ENCODE results near the gene TGFB3.

TGFB3 gene

GRCh38 chr14:75979071-75979571 is 2.7 kb downstream of the TGFB3 start:
- Histone ChIP-seq H3K36me3 (ENCODE audit: control insufficient read depth in 2 of 2, insufficient read depth in 2 of 2, low read length in 2 of 2) (no peaks in the 10 kb centered on the region), H3K4me1 (ENCODE audit: control insufficient read depth in 2 of 2, insufficient read depth in 2 of 2, low read length in 2 of 2) (peaks cover 26% of the 10 kb centered on the region in 2 donors), H3K9me3 (ENCODE audit: control insufficient read depth in 2 of 2, low read length in 2 of 2) (no peaks in the 10 kb centered on the region), H3K27ac (ENCODE audit: low read depth in 2 of 2, low read length in 2 of 2) (no peak overlapping the region), H3K4me3 (ENCODE audit: low read length in 2 of 2) (no peak overlapping the region), H3K9ac (ENCODE audit: low read depth in 1 of 2, low read length in 2 of 2) (no peak overlapping the region), H3K27me3 (ENCODE audit: control insufficient read depth in 2 of 2, insufficient read depth in 2 of 2, low read length in 2 of 2) (no peaks in the 10 kb centered on the region)

GRCh38 chr14:75978249-75978731 is 3.5 kb downstream of the TGFB3 start:
- Histone ChIP-seq H3K27me3 (ENCODE audit: control insufficient read depth in 2 of 2, insufficient read depth in 2 of 2, low read length in 2 of 2) (no peaks in the 10 kb centered on the region), H3K27ac (ENCODE audit: low read depth in 2 of 2, low read length in 2 of 2) (peak overlapping the region in 1 of 2 donors; percentile 16), H3K9ac (ENCODE audit: low read depth in 1 of 2, low read length in 2 of 2) (no peak overlapping the region), H3K4me3 (ENCODE audit: low read length in 2 of 2) (no peak overlapping the region), H3K4me1 (ENCODE audit: control insufficient read depth in 2 of 2, insufficient read depth in 2 of 2, low read length in 2 of 2) (peaks cover 26% of the 10 kb centered on the region in 2 donors), H3K36me3 (ENCODE audit: control insufficient read depth in 2 of 2, insufficient read depth in 2 of 2, low read length in 2 of 2) (no peaks in the 10 kb centered on the region), H3K9me3 (ENCODE audit: control insufficient read depth in 2 of 2, low read length in 2 of 2) (no peaks in the 10 kb centered on the region)

- Histone ChIP-seq H3K27me3 (ENCODE audit: control insufficient read depth in 2 of 2, insufficient read depth in 2 of 2, low read length in 2 of 2) (no peaks in the 10 kb centered on the region), H3K9ac (ENCODE audit: low read depth in 1 of 2, low read length in 2 of 2) (no peak overlapping the region), H3K4me1 (ENCODE audit: control insufficient read depth in 2 of 2, insufficient read depth in 2 of 2, low read length in 2 of 2) (peaks cover 21 to 22% of the 10 kb centered on the region in 2 donors), H3K27ac (ENCODE audit: low read depth in 2 of 2, low read length in 2 of 2) (peak overlapping the region in 1 of 2 donors; percentile 16), H3K4me3 (ENCODE audit: low read length in 2 of 2) (no peak overlapping the region), H3K9me3 (ENCODE audit: control insufficient read depth in 2 of 2, low read length in 2 of 2) (no peaks in the 10 kb centered on the region), H3K36me3 (ENCODE audit: control insufficient read depth in 2 of 2, insufficient read depth in 2 of 2, low read length in 2 of 2) (no peaks in the 10 kb centered on the region)
These were observed 4.2 kb downstream of the TGFB3 start for GRCh38 chr14:75977582-75977943.

- Histone ChIP-seq H3K27ac (ENCODE audit: low read depth in 2 of 2, low read length in 2 of 2) (no peak overlapping the region), H3K4me3 (ENCODE audit: low read length in 2 of 2) (no peak overlapping the region), H3K9me3 (ENCODE audit: control insufficient read depth in 2 of 2, low read length in 2 of 2) (no peaks in the 10 kb centered on the region), H3K4me1 (ENCODE audit: control insufficient read depth in 2 of 2, insufficient read depth in 2 of 2, low read length in 2 of 2) (peaks cover 21 to 22% of the 10 kb centered on the region in 2 donors), H3K27me3 (ENCODE audit: control insufficient read depth in 2 of 2, insufficient read depth in 2 of 2, low read length in 2 of 2) (no peaks in the 10 kb centered on the region), H3K9ac (ENCODE audit: low read depth in 1 of 2, low read length in 2 of 2) (no peak overlapping the region), H3K36me3 (ENCODE audit: control insufficient read depth in 2 of 2, insufficient read depth in 2 of 2, low read length in 2 of 2) (no peaks in the 10 kb centered on the region)
These were observed 4.8 kb downstream of the TGFB3 start for GRCh38 chr14:75976826-75977581.

- Histone ChIP-seq H3K36me3 (ENCODE audit: control insufficient read depth in 2 of 2, insufficient read depth in 2 of 2, low read length in 2 of 2) (no peaks in the 10 kb centered on the region), H3K9ac (ENCODE audit: low read depth in 1 of 2, low read length in 2 of 2) (no peak overlapping the region), H3K27ac (ENCODE audit: low read depth in 2 of 2, low read length in 2 of 2) (no peak overlapping the region)
These were observed 8.9 kb downstream of the TGFB3 start for GRCh38 chr14:75972801-75973421.

GRCh38 chr14:75971509-75971908 is 10.3 kb downstream of the TGFB3 start:
- Histone ChIP-seq H3K36me3 (ENCODE audit: control insufficient read depth in 2 of 2, insufficient read depth in 2 of 2, low read length in 2 of 2) (no peaks in the 10 kb centered on the region), H3K9me3 (ENCODE audit: control insufficient read depth in 2 of 2, low read length in 2 of 2) (no peaks in the 10 kb centered on the region)

More at GRCh38 chr14:75972801-75973421, 8.9 kb downstream of the TGFB3 start:
- H3K9me3 ChIP-seq (ENCODE audit: control insufficient read depth in 2 of 2, low read length in 2 of 2): no peaks in the 10 kb centered on the region
- H3K4me1 ChIP-seq (ENCODE audit: control insufficient read depth in 2 of 2, insufficient read depth in 2 of 2, low read length in 2 of 2): peaks cover 3 to 14% of the 10 kb centered on the region in 2 donors
- no peaks in the 10 kb centered on the region for H3K27me3 ChIP-seq (ENCODE audit: control insufficient read depth in 2 of 2, insufficient read depth in 2 of 2, low read length in 2 of 2)
- H3K4me3 ChIP-seq (ENCODE audit: low read length in 2 of 2): no peak overlapping the region

GRCh38 chr14:75970989-75971388 is 10.8 kb downstream of the TGFB3 start:
- no peaks in the 10 kb centered on the region for H3K4me1 ChIP-seq (ENCODE audit: control insufficient read depth in 2 of 2, insufficient read depth in 2 of 2, low read length in 2 of 2)
- H3K36me3 ChIP-seq (ENCODE audit: control insufficient read depth in 2 of 2, insufficient read depth in 2 of 2, low read length in 2 of 2): no peaks in the 10 kb centered on the region
- no peaks in the 10 kb centered on the region for H3K9me3 ChIP-seq (ENCODE audit: control insufficient read depth in 2 of 2, low read length in 2 of 2)
- no peak overlapping the region for H3K9ac ChIP-seq (ENCODE audit: low read depth in 1 of 2, low read length in 2 of 2)
- H3K27me3 ChIP-seq (ENCODE audit: control insufficient read depth in 2 of 2, insufficient read depth in 2 of 2, low read length in 2 of 2): no peaks in the 10 kb centered on the region
- H3K27ac ChIP-seq (ENCODE audit: low read depth in 2 of 2, low read length in 2 of 2): no peak overlapping the region
- no peak overlapping the region for H3K4me3 ChIP-seq (ENCODE audit: low read length in 2 of 2)

More at GRCh38 chr14:75971509-75971908, 10.3 kb downstream of the TGFB3 start:
- Histone ChIP-seq H3K27ac (ENCODE audit: low read depth in 2 of 2, low read length in 2 of 2) (no peak overlapping the region), H3K9ac (ENCODE audit: low read depth in 1 of 2, low read length in 2 of 2) (no peak overlapping the region), H3K27me3 (ENCODE audit: control insufficient read depth in 2 of 2, insufficient read depth in 2 of 2, low read length in 2 of 2) (no peaks in the 10 kb centered on the region), H3K4me1 (ENCODE audit: control insufficient read depth in 2 of 2, insufficient read depth in 2 of 2, low read length in 2 of 2) (peaks cover 0 to 2% of the 10 kb centered on the region in 2 donors), H3K4me3 (ENCODE audit: low read length in 2 of 2) (no peak overlapping the region)

- Histone ChIP-seq H3K9ac (ENCODE audit: low read depth in 1 of 2, low read length in 2 of 2) (no peak overlapping the region), H3K9me3 (ENCODE audit: control insufficient read depth in 2 of 2, low read length in 2 of 2) (no peaks in the 10 kb centered on the region), H3K36me3 (ENCODE audit: control insufficient read depth in 2 of 2, insufficient read depth in 2 of 2, low read length in 2 of 2) (no peaks in the 10 kb centered on the region), H3K4me1 (ENCODE audit: control insufficient read depth in 2 of 2, insufficient read depth in 2 of 2, low read length in 2 of 2) (no peaks in the 10 kb centered on the region), H3K4me3 (ENCODE audit: low read length in 2 of 2) (no peak overlapping the region), H3K27ac (ENCODE audit: low read depth in 2 of 2, low read length in 2 of 2) (no peak overlapping the region), H3K27me3 (ENCODE audit: control insufficient read depth in 2 of 2, insufficient read depth in 2 of 2, low read length in 2 of 2) (no peaks in the 10 kb centered on the region)
These were observed 11.9 kb downstream of the TGFB3 start for GRCh38 chr14:75969891-75970290.

GRCh38 chr14:75969126-75969525 is 12.7 kb downstream of the TGFB3 start:
- Histone ChIP-seq H3K9ac (ENCODE audit: low read depth in 1 of 2, low read length in 2 of 2) (no peak overlapping the region), H3K4me1 (ENCODE audit: control insufficient read depth in 2 of 2, insufficient read depth in 2 of 2, low read length in 2 of 2) (no peaks in the 10 kb centered on the region), H3K9me3 (ENCODE audit: control insufficient read depth in 2 of 2, low read length in 2 of 2) (no peaks in the 10 kb centered on the region), H3K27ac (ENCODE audit: low read depth in 2 of 2, low read length in 2 of 2) (no peak overlapping the region), H3K4me3 (ENCODE audit: low read length in 2 of 2) (no peak overlapping the region), H3K36me3 (ENCODE audit: control insufficient read depth in 2 of 2, insufficient read depth in 2 of 2, low read length in 2 of 2) (no peaks in the 10 kb centered on the region), H3K27me3 (ENCODE audit: control insufficient read depth in 2 of 2, insufficient read depth in 2 of 2, low read length in 2 of 2) (no peaks in the 10 kb centered on the region)

GRCh38 chr14:75968456-75968855 is 13.3 kb downstream of the TGFB3 start:
- Histone ChIP-seq H3K36me3 (ENCODE audit: control insufficient read depth in 2 of 2, insufficient read depth in 2 of 2, low read length in 2 of 2) (no peaks in the 10 kb centered on the region), H3K4me3 (ENCODE audit: low read length in 2 of 2) (no peak overlapping the region), H3K9ac (ENCODE audit: low read depth in 1 of 2, low read length in 2 of 2) (no peak overlapping the region), H3K27me3 (ENCODE audit: control insufficient read depth in 2 of 2, insufficient read depth in 2 of 2, low read length in 2 of 2) (no peaks in the 10 kb centered on the region), H3K9me3 (ENCODE audit: control insufficient read depth in 2 of 2, low read length in 2 of 2) (no peaks in the 10 kb centered on the region), H3K4me1 (ENCODE audit: control insufficient read depth in 2 of 2, insufficient read depth in 2 of 2, low read length in 2 of 2) (no peaks in the 10 kb centered on the region), H3K27ac (ENCODE audit: low read depth in 2 of 2, low read length in 2 of 2) (no peak overlapping the region)

Measured in mucosa of rectum (tissue), 2 donors.